Tibial nerve (tissue), 4 donors: ENCODE measurements around the gene CAT. TPM values are rescaled to one million over a fixed set of nuclear protein-coding genes. Genes with fewer than 3 reads are reported as not detected.

Source experiments
- DNase-seq, 2 donors: peaks; one replicate each; pipeline ENCODE4 v3.0.0-alpha.2; 2019; ENCODE audit warnings: low spot score in 2 of 2
- H3K27ac ChIP-seq, 4 donors: fragments of 200-600 bp; sonication (generic) in 3 of 4; one replicate each; pipeline ENCODE4 v1.5.1; 2017 to 2019; ENCODE audit warnings: mild to moderate bottlenecking in 1 of 4
- H3K27me3 ChIP-seq, 2 donors: fragments of 200-600 bp; sonication (generic) in 1 of 2; one replicate each; pipeline versions ENCODE4 v1.5.1 to v1.6.0; 2017 to 2019
- H3K36me3 ChIP-seq, 3 donors: fragments of 200-600 bp; sonication (generic); one replicate each; pipeline ENCODE4 v1.5.1; 2018 to 2019
- H3K4me1 ChIP-seq, 4 donors: fragments of 200-600 bp; sonication (generic) in 3 of 4; one replicate each; pipeline ENCODE4 v1.5.1; 2017 to 2019
- H3K4me3 ChIP-seq, 4 donors: fragments of 200-600 bp; sonication (generic) in 3 of 4; one replicate each; pipeline ENCODE4 v1.5.1; 2017 to 2019; ENCODE audit warnings: mild to moderate bottlenecking in 1 of 4, moderate library complexity in 1 of 4
- H3K9me3 ChIP-seq, 4 donors: fragments of 200-600 bp; sonication (generic) in 3 of 4; one replicate each; pipeline ENCODE4 v1.5.1; 2017 to 2019
- CTCF ChIP-seq, 5 experiments: fragments of 200-600 bp in 3 of 5; fragments of 450-650 bp in 2 of 5; sonication (generic) in 3 of 5; IDR thresholded peaks; one replicate each; pipeline ENCODE4 v1.5.1; 2016 to 2019; ENCODE audit warnings: antibody characterized with exemption in 5 of 5, mild to moderate bottlenecking in 3 of 5, moderate library complexity in 2 of 5
- EP300 ChIP-seq, 2 donors: sonication (generic); formaldehyde crosslinking; IDR thresholded peaks; one replicate each; pipeline ENCODE4 v1.6.1; 2017; ENCODE audit warnings: antibody characterized with exemption in 2 of 2, mild to moderate bottlenecking in 1 of 2
- POLR2A ChIP-seq, 2 donors: fragments of 450-650 bp; IDR thresholded peaks; one replicate each; pipeline ENCODE4 v1.6.1; 2017; ENCODE audit warnings: antibody characterized with exemption in 2 of 2, mild to moderate bottlenecking in 2 of 2, moderate library complexity in 2 of 2
- WGBS, 2 donors: methylation state at CpG; one replicate each; pipeline ENCODE4 v1.1.5; 2018; 5-methylcytosine and 5-hydroxymethylcytosine counted together
- total RNA-seq, 4 donors: library from RNA; depleted of rRNA; stranded (reverse); fragments of >200 nt; gene quantifications; one replicate each; pipeline ENCODE4 v1.1.0, GENCODE V29; 2016

CAT gene
- total RNA-seq, 4 donors from 2014 or later: 101 to 230 (median 147) TPM

- no peak for TF ChIP-seq CTCF (IDR thresholded peaks at IDR 0.05)
- TF ChIP-seq EP300 (IDR thresholded peaks at IDR 0.05): no peak
- TF ChIP-seq POLR2A (IDR thresholded peaks at IDR 0.05): no peak
- no peaks in the 10 kb centered on the region for H3K27me3 ChIP-seq
- no peak overlapping the region for H3K27ac ChIP-seq
- H3K4me3 ChIP-seq: no peak overlapping the region
- WGBS, 2 donors: 97 to 100% methylated on average over 3 of the region's 3 CpGs
- H3K4me1 ChIP-seq: peaks cover 0 to 17% (median 3%) of the 10 kb centered on the region in 4 donors
- H3K36me3 ChIP-seq: no peaks in the 10 kb centered on the region
- no peaks in the 10 kb centered on the region for H3K9me3 ChIP-seq
- no peak for DNase-seq
Measured at GRCh38 chr11:34502949-34503348, 64.2 kb downstream of the CAT start.

- H3K27me3 ChIP-seq: no peaks in the 10 kb centered on the region
- H3K36me3 ChIP-seq: no peaks in the 10 kb centered on the region
- 59 to 63% methylated on average over 5 of the region's 5 CpGs for whole genome bisulfite sequencing, 2 donors
- H3K9me3 ChIP-seq: no peaks in the 10 kb centered on the region
- DNase-seq: no peak
- H3K4me1 ChIP-seq: peaks cover 0 to 17% (median 3%) of the 10 kb centered on the region in 4 donors
- no peak for TF ChIP-seq EP300 (IDR thresholded peaks at IDR 0.05)
- TF ChIP-seq CTCF (IDR thresholded peaks at IDR 0.05): no peak
- no peak for TF ChIP-seq POLR2A (IDR thresholded peaks at IDR 0.05)
- H3K27ac ChIP-seq: no peak overlapping the region
- H3K4me3 ChIP-seq: no peak overlapping the region
Measured at GRCh38 chr11:34505874-34506273, 67.1 kb downstream of the CAT start.

- no peak for DNase-seq
- Histone ChIP-seq H3K27ac (no peak overlapping the region), H3K27me3 (no peaks in the 10 kb centered on the region), H3K4me1 (peaks cover 0 to 6% (median 1%) of the 10 kb centered on the region in 4 donors), H3K9me3 (no peaks in the 10 kb centered on the region), H3K36me3 (no peaks in the 10 kb centered on the region), H3K4me3 (no peak overlapping the region)
- WGBS, 2 donors: 86 to 87% methylated on average over 6 of the region's 6 CpGs
- TF ChIP-seq CTCF (IDR thresholded peaks at IDR 0.05): no peak
- no peak for TF ChIP-seq EP300 (IDR thresholded peaks at IDR 0.05)
- TF ChIP-seq POLR2A (IDR thresholded peaks at IDR 0.05): no peak
Measured at GRCh38 chr11:34507156-34507555, 68.4 kb downstream of the CAT start.

GRCh38 chr11:34507610-34508009, 68.9 kb downstream of the CAT start:
- no peak for DNase-seq
- Histone ChIP-seq H3K36me3 (no peaks in the 10 kb centered on the region), H3K4me1 (peaks cover 0 to 1% (median 0%) of the 10 kb centered on the region in 4 donors), H3K4me3 (no peak overlapping the region), H3K27ac (no peak overlapping the region), H3K27me3 (no peaks in the 10 kb centered on the region), H3K9me3 (no peaks in the 10 kb centered on the region)
- WGBS, 2 donors: 70 to 74% methylated on average over 5 of the region's 5 CpGs
- TF ChIP-seq POLR2A (IDR thresholded peaks at IDR 0.05) (no peak), EP300 (IDR thresholded peaks at IDR 0.05) (no peak), CTCF (IDR thresholded peaks at IDR 0.05) (no peak)

- Histone ChIP-seq H3K9me3 (no peaks in the 10 kb centered on the region), H3K4me3 (no peak overlapping the region), H3K27ac (no peak overlapping the region), H3K36me3 (no peaks in the 10 kb centered on the region), H3K4me1 (no peaks in the 10 kb centered on the region), H3K27me3 (no peaks in the 10 kb centered on the region)
- no peak for DNase-seq
- WGBS, 2 donors: 37 to 39% methylated on average over 2 of the region's 2 CpGs
- TF ChIP-seq EP300 (IDR thresholded peaks at IDR 0.05) (no peak), CTCF (IDR thresholded peaks at IDR 0.05) (no peak), POLR2A (IDR thresholded peaks at IDR 0.05) (no peak)
Measured at GRCh38 chr11:34508524-34508923, 69.8 kb downstream of the CAT start.
